A673 (cell line): Measurements from ENCODE around the gene CARMIL1.

Source experiments
- CTCF ChIP-seq: fragments of 300-800, 200-600 bp; sonication (generic); conservative IDR thresholded peaks from 2 replicates; pipeline ENCODE4 v1.5.1; 2017; ENCODE audit warnings: low read depth, mild to moderate bottlenecking, antibody characterized with exemption, low read length, moderate library complexity, mixed read lengths
- EZH2 ChIP-seq: fragments of 200-600 bp; sonication (generic); IDR thresholded peaks from 2 replicates; pipeline ENCODE4 v1.6.1; 2017; ENCODE audit warnings: borderline replicate concordance, low read depth, mild to moderate bottlenecking, mixed read lengths, antibody characterized with exemption, low read length; ENCODE audit not compliant: poor library complexity, severe bottlenecking

- TF ChIP-seq CTCF (no peak), EZH2 (no peak)
Observed at GRCh38 chr6:25586927-25587326, 307.8 kb downstream of the CARMIL1 start.
